ENCODE data around the gene GLDN. TPM values are rescaled to one million over a fixed set of nuclear protein-coding genes. Genes with fewer than 3 reads are reported as not detected.

The GLDN gene
- total RNA-seq, 4 donors from 2014 or later = 4.2 to 6.0 (median 4.7) TPM

- WGBS = 73% methylated on average over 6 of the region's 6 CpGs
- H3K9me3 ChIP-seq = no peaks in the 10 kb centered on the region
- no peak for DNase-seq (ENCODE audit: low spot score in 2 of 2)
- TF ChIP-seq EP300 (IDR thresholded peaks at IDR 0.05) = no peak
- no peak for TF ChIP-seq POLR2AphosphoS5 (IDR thresholded peaks at IDR 0.05)
- TF ChIP-seq POLR2A (IDR thresholded peaks at IDR 0.05) = no peak
- no peak for TF ChIP-seq CTCF (IDR thresholded peaks at IDR 0.05)
- H3K36me3 ChIP-seq = peaks cover 48% of the 10 kb centered on the region
- H3K4me3 ChIP-seq = no peak overlapping the region
- H3K27ac ChIP-seq = no peak overlapping the region
- H3K4me1 ChIP-seq = no peaks in the 10 kb centered on the region
- H3K27me3 ChIP-seq = no peaks in the 10 kb centered on the region
Observed at GRCh38 chr15:51450001-51450400, 108.5 kb downstream of the GLDN start.

Other genes starting within 250 kb of the GLDN start
- gene TNFAIP8L3, start 246.7 kb upstream of the GLDN start, total RNA-seq = 10 to 100 TPM; 11.1 to 30.0 (median 15.9) TPM
- gene CYP19A1, start 3.1 kb upstream of the GLDN start, total RNA-seq = 1 to 10 TPM; 2.7 to 6.8 (median 5.6) TPM